Rectal smooth muscle tissue (tissue), 1 donor: Measurements from ENCODE around the gene CDCA5.

Experiments used
- H3K27ac ChIP-seq: one replicate; pipeline ENCODE4 v1.7.0; 2013; ENCODE audit warnings: low read depth, low read length, inconsistent platforms
- H3K27me3 ChIP-seq: one replicate; pipeline ENCODE4 v1.7.0; 2013; ENCODE audit warnings: low read length; ENCODE audit not compliant: control insufficient read depth, insufficient read depth
- H3K36me3 ChIP-seq: one replicate; pipeline ENCODE4 v1.7.0; 2013; ENCODE audit warnings: low read length; ENCODE audit not compliant: control insufficient read depth, insufficient read depth
- H3K4me1 ChIP-seq: one replicate; pipeline ENCODE4 v1.7.0; 2013; ENCODE audit warnings: low read length; ENCODE audit not compliant: control insufficient read depth, insufficient read depth
- H3K4me3 ChIP-seq: one replicate; pipeline ENCODE4 v1.7.0; 2013; ENCODE audit warnings: low read length
- H3K9ac ChIP-seq: one replicate; pipeline ENCODE4 v1.7.0; 2013; ENCODE audit warnings: low read length

The CDCA5 gene

DNA sequence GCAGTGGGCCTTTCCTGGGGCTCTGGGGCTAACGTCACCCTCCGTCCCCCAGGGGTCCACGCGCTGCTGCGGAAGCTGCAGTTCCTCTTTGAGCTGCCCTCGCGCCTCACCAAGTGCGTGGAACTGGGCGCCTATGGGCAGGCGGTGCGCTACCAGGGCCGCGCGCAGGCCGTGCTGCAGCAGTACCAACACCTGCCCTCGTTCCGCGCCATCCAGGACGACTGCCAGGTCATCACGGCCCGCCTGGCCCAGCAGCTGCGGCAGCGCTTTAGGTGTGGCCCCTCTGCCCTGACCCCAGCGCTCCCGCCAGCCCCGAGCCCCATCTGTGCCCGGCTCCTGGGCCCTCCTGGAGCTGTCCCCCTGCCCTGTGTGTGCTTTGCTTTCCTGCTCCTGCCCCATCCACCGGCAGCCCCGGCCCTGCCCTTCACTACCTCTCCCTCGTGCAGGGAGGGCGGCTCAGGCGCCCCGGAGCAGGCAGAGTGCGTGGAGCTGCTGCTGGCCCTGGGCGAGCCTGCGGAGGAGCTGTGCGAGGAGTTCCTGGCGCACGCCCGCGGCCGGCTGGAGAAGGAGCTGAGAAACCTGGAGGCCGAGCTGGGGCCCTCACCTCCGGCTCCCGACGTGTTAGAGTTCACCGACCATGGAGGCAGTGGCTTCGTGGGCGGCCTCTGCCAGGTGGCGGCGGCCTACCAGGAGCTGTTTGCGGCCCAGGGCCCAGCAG, 24.1 kb upstream of the CDCA5 start:
- Histone ChIP-seq H3K9ac (no peak overlapping the region), H3K27me3 (no peaks in the 10 kb centered on the region), H3K4me1 (peaks cover 10% of the 10 kb centered on the region), H3K27ac (no peak overlapping the region), H3K4me3 (no peak overlapping the region), H3K36me3 (peaks cover 10% of the 10 kb centered on the region)

DNA sequence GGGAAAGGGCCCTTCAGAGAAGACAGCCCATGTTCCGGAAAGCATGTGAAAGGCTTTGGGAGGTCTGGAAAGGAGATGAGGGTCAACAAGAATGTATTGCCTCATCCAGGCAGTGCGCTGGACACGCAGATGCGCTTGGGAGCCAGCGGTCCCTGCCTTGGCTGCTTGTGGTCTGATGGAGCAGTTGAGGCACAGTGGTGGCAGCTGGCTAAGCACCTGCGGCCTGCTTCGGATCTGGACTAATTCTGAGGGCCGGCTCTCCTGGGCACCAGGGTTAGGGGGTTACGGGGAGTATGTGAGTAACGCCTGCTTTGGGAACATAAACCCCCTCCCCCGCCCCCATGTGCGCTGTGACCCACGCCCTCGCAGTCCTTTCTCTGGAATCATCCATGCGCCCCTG, 23.2 kb upstream of the CDCA5 start:
- Histone ChIP-seq H3K27ac (no peak overlapping the region), H3K4me1 (peaks cover 8% of the 10 kb centered on the region), H3K27me3 (no peaks in the 10 kb centered on the region), H3K4me3 (no peak overlapping the region), H3K9ac (no peak overlapping the region), H3K36me3 (peaks cover 10% of the 10 kb centered on the region)

DNA sequence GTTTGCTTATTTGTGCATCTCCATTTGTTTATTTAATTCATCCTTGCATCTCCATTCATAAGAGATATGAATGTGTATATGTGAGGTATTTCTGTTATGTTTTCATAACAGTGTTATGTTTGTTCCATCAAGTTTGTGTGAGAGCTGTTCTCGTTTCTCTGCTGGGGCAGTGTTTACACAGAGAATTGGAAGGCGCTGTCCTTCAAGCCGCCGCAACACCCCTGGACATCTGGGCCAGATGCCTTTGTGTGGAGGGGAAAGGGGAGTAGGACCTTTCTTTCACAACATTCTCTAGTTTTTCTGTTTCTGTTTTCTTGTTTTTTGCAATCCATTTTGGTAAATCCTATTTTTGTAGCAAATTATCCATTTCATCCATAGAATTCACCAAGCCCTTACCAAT, 20.8 kb upstream of the CDCA5 start:
- Histone ChIP-seq H3K4me3 (no peak overlapping the region), H3K4me1 (no peaks in the 10 kb centered on the region), H3K27ac (no peak overlapping the region), H3K36me3 (peaks cover 10% of the 10 kb centered on the region), H3K9ac (no peak overlapping the region), H3K27me3 (no peaks in the 10 kb centered on the region)

DNA sequence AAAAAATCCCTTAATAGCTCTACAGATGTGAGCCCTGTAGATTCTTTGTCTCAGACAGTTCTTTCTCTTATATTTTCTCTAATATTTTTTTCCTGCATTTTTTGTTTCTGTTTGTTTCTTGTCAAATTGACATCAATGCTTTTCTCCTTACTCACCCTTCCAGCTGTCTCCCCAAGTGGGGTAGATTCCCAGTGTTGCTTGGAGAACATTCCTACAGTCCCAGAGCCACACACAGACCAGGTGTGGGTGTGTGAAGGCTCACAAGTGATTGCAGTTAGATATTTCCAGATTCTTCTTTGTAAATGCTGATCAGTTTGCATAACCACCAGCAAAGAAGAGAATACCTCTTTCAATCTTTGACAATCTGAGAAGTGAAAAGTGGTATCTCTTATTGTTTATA, 19.6 kb upstream of the CDCA5 start:
- no peak overlapping the region for H3K4me3 ChIP-seq
- H3K9ac ChIP-seq, result no peak overlapping the region
- H3K36me3 ChIP-seq, result peaks cover 6% of the 10 kb centered on the region
- H3K27me3 ChIP-seq, result no peaks in the 10 kb centered on the region
- H3K4me1 ChIP-seq, result no peaks in the 10 kb centered on the region
- H3K27ac ChIP-seq, result no peak overlapping the region

DNA sequence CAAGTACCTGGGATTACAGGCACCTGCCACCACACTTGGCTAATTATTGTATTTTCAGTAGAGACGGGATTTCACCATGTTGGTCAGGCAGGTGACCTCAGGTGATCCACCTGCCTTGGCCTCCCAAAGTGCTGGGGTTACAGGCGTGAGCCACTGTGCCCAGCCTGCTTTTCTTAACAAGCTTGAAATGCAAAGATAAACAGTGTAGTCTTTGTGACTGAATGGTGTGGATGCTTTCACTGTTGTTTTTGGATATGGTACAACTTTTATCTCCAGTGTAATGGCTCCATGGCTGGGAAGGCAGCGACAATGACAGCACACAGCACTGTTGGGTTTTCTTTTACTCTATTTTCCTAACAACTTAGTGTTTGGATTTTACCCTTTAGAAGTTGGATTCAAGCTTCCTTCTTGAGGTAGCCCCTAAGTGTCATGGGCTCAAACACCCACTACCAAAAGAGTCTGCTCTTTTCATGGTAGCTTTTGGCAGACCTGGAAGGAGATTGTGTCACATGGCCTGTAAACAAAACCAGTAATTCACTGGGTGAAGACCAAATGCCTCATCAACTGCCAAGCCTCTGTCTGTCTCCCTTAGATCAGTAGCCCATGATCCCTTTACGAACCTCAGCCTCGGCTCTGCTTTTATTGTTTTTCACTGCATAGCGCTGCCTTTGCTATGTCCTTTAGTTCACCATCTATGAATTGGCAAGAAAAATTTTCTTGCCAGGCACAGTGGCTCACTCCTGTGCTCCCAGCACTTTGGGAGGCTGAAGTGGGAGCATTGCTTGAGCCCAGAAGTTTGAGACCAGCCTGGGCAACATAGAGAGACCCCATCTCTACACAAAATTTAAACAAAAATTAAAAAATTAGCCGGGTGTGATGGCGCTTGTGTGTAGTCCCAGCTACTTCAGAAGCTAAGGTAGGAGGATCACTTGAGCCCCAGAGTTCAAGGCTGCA, 18.6 kb upstream of the CDCA5 start:
- peaks cover 6% of the 10 kb centered on the region for H3K36me3 ChIP-seq
- H3K4me3 ChIP-seq, result no peak overlapping the region
- no peaks in the 10 kb centered on the region for H3K4me1 ChIP-seq
- H3K27me3 ChIP-seq, result no peaks in the 10 kb centered on the region
- no peak overlapping the region for H3K9ac ChIP-seq
- H3K27ac ChIP-seq, result no peak overlapping the region

DNA sequence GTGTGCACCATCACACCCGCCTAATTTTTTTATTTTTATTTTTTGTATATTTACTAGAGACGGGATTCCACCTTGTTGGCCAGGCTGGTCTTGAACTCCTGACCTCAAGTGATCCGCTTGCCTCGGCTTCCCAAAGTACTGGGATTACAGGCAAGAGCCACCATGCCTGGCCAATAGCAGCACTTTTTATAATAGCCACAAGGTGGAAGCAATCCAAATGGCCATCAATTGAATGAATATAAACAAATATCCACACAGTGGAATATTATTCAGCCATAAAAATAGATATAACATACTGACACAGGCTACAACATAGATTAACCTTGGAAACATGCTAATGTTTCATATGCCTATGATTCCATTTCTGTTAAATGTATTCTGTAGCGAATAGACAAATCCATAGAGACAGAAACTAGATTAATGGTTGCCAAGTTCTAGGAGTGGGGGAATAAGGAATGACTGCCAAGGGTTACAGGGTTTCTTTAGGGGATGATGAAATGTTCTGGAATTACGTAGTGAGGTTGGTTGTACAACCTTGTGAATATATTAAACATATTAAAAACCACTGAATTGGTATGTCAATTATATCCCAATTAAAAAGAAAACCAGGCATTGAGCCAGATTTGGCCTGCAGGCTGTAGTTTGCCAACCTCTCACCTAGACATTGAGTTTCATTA, 17.0 kb upstream of the CDCA5 start:
- H3K27me3 ChIP-seq, result no peaks in the 10 kb centered on the region
- H3K27ac ChIP-seq, result no peak overlapping the region
- peaks cover 6% of the 10 kb centered on the region for H3K36me3 ChIP-seq
- peaks cover 8% of the 10 kb centered on the region for H3K4me1 ChIP-seq
- H3K9ac ChIP-seq, result no peak overlapping the region
- H3K4me3 ChIP-seq, result no peak overlapping the region

DNA sequence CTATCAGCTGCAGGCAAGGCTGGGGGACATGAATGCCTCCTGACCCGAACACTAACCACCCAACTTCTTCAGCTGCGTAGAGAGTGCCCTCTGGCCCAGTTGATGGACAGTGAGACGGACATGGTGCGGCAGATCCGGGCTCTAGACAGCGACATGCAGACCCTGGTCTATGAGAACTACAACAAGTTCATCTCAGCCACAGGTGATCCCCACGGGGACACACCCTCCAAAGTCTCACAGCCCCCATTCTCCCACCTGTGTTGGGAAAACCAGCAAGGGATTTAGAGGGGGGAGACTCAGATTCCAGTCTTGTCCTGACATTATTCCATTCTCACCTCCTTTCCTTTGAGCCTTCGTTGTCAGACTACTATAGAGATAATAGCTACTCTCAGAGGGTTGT, 13.1 kb upstream of the CDCA5 start:
- H3K4me1 ChIP-seq, result peaks cover 10% of the 10 kb centered on the region
- peak overlapping the region; percentile 40 for H3K4me3 ChIP-seq
- peak overlapping the region; percentile 76 for H3K27ac ChIP-seq
- H3K9ac ChIP-seq, result peak overlapping the region; percentile 26
- H3K27me3 ChIP-seq, result no peaks in the 10 kb centered on the region
- no peaks in the 10 kb centered on the region for H3K36me3 ChIP-seq

DNA sequence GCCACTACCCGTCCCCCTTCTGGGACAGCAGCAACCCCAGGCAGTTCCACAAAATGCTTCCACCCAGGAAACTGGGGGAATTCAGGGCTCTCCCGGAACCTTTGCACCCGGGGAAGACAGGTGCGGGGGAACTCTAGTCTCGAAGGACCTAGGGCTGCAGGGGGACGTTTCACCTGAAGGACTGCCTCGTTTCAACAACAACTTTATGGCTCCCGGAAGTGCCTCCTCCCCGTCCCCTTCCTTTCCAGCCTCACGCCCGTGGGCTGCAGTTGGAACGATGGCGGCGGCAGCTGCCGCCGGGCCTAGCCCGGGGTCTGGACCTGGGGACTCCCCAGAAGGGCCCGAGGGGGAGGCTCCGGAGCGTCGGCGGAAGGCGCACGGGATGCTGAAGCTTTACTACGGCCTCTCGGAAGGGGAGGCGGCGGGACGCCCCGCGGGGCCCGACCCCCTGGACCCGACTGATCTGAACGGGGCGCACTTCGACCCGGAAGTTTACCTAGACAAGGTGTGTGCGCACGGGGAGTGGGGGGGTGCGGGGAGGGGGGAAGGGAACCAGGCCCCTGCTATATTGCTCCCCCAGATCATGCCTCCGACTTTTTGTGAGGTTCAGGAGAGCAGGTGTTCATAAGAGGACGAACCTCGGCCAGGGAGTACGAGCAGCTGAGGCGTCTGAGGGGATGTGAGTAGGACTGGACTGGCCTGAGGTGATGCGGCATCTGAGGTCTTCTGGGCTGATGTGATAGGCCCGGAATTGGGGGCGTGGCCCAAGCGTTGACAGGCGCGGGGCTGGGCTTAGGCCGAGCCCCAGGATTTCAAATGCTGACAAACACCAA, 12.3 kb upstream of the CDCA5 start, which contains the start of gene VPS51:
Gene VPS51 (plus strand): TSS at position 241 of the 833 bp plus-strand sequence. CDS start 37 bp downstream, at position 278.
- Histone ChIP-seq H3K4me1 (peaks cover 10% of the 10 kb centered on the region), H3K36me3 (no peaks in the 10 kb centered on the region), H3K9ac (peak within 1 kb of the TSS; percentile 32), H3K27me3 (no peaks in the 10 kb centered on the region), H3K4me3 (peak within 1 kb of the TSS; percentile 66), H3K27ac (peak within 1 kb of the TSS; percentile 76)

DNA sequence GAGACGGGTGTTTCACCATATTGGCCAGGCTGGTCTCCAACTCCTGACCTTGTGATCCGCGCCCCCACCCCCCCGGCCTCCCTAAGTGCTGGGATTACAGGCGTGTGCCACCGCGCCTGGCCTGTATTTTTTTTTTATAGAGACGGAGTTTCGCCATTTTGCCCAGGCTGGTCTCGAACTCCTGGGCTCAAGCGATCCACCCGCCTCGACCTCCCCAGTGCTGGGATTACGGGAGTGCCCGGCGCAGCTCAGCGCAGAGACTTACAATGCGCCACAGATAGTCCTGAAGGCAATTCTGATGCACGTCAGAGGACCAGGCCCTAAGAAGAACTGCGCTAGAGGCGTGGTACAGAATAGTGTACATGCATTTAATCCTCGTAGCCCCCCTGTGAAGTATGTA, 11.6 kb upstream of the CDCA5 start:
- H3K9ac ChIP-seq, result no peak overlapping the region
- H3K27ac ChIP-seq, result peak overlapping the region; percentile 76
- H3K36me3 ChIP-seq, result no peaks in the 10 kb centered on the region
- H3K4me1 ChIP-seq, result peaks cover 10% of the 10 kb centered on the region
- peak overlapping the region; percentile 66 for H3K4me3 ChIP-seq
- H3K27me3 ChIP-seq, result no peaks in the 10 kb centered on the region

DNA sequence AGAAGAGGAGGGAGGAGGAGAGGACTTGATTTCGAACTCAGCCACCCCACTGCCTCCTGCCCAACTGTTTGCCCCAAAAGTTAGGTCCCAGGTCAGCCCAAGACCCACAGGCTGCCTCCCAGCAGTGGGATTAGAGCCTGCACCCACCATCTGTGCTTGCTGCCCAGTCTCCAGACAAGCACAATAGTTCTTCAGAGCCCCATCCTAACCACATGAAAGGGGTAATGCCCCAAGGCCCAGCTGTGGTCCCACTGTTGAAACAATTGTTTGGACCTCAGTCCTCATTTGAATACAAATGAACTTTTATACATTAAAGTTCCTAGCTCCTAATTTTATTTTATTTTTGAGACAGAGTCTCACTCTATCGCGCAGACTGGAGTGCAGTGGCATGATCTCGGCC, 6.8 kb upstream of the CDCA5 start:
- Histone ChIP-seq H3K36me3 (peaks cover 11% of the 10 kb centered on the region), H3K4me1 (peaks cover under 1% of the 10 kb centered on the region), H3K4me3 (no peak overlapping the region), H3K27me3 (no peaks in the 10 kb centered on the region), H3K9ac (no peak overlapping the region), H3K27ac (no peak overlapping the region)

DNA sequence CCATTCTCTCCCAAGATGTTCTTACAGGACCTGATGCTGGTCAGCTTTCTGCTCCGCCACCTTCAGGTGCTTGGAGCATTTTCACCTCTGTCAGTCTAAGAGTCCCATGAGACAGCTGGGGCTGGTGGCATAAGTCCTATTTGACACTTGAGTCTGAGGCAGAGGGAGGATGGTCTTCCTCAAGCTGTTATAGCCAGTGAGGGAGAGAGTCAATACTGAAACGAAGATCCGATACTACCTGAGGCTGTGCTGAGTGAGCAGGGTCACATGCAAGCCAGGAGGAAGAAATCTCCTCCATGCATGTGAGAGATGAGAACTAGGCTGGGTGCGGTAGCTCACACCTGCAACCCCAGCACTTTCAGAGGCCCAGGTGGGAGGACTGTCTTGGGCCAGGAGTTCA, 5.8 kb upstream of the CDCA5 start:
- Histone ChIP-seq H3K36me3 (peaks cover 11% of the 10 kb centered on the region), H3K9ac (no peak overlapping the region), H3K4me3 (no peak overlapping the region), H3K27ac (no peak overlapping the region), H3K4me1 (peaks cover 1% of the 10 kb centered on the region), H3K27me3 (no peaks in the 10 kb centered on the region)
